HL-60 (cell line): ENCODE data around the gene NT5C3A.

ENCODE experiments used
- CTCF ChIP-seq: IDR thresholded peaks from one replicate; pipeline ENCODE4 v1.5.1; 2011; ENCODE audit warnings: low read length, control low read depth, inconsistent platforms; ENCODE audit not compliant: insufficient read depth
- GABPA ChIP-seq: IDR thresholded peaks from 2 replicates; pipeline ENCODE4 v1.6.1; 2012; ENCODE audit warnings: low read depth
- POLR2AphosphoS5 ChIP-seq: IDR thresholded peaks from 2 replicates; pipeline ENCODE4 v1.6.1; 2012; ENCODE audit warnings: low read depth
- SPI1 ChIP-seq: IDR thresholded peaks from 2 replicates; pipeline ENCODE4 v1.6.1; 2012; ENCODE audit warnings: low read depth, mild to moderate bottlenecking, borderline replicate concordance

GRCh38 chr7:33070831-33071230 is 8.3 kb upstream of the NT5C3A start:
- TF ChIP-seq CTCF (no peak), POLR2AphosphoS5 (no peak), SPI1 (no peak), GABPA (no peak)
